ENCODE measurements around the gene TYRP1. TPM values are rescaled to one million over a fixed set of nuclear protein-coding genes. Genes with fewer than 3 reads are reported as not detected.

The TYRP1 gene
- total and polyA plus RNA-seq, 4 donors, result 1.0 to 2.9 (median 1.1) TPM; not detected in 1

- Histone ChIP-seq H3K27ac (ENCODE audit: low read depth in 1 of 2, low read length in 2 of 2) (no peak overlapping the region), H3K36me3 (ENCODE audit: control insufficient read depth in 1 of 2, insufficient read depth in 2 of 2, low read length in 1 of 2) (no peaks in the 10 kb centered on the region), H3K27me3 (ENCODE audit: control insufficient read depth in 1 of 2, insufficient read depth in 2 of 2, low read length in 1 of 2) (no peaks in the 10 kb centered on the region), H3K4me3 (ENCODE audit: low read length in 2 of 2) (no peak overlapping the region), H3K4me1 (ENCODE audit: control insufficient read depth in 1 of 2, insufficient read depth in 2 of 2, low read length in 2 of 2) (no peaks in the 10 kb centered on the region), H3K9me3 (ENCODE audit: control insufficient read depth, low read length) (peaks cover 1% of the 10 kb centered on the region)
- WGBS, 2 donors, result 84 to 89% methylated on average over 1 of the region's 1 CpG
- intact Hi-C loops (cut with DNase I), result no loop called here
- no peak for DNase-seq
- no peak for ATAC-seq (ENCODE audit: low FRiP score)
These were observed 37.0 kb downstream of the TYRP1 start for GRCh38 chr9:12730198-12730597.

- peaks cover 1% of the 10 kb centered on the region for H3K9me3 ChIP-seq (ENCODE audit: control insufficient read depth, low read length)
- intact Hi-C loops (cut with DNase I), result no loop called here
- DNase-seq, result no peak
- no peaks in the 10 kb centered on the region for H3K4me1 ChIP-seq (ENCODE audit: control insufficient read depth in 1 of 2, insufficient read depth in 2 of 2, low read length in 2 of 2)
- no peaks in the 10 kb centered on the region for H3K36me3 ChIP-seq (ENCODE audit: control insufficient read depth in 1 of 2, insufficient read depth in 2 of 2, low read length in 1 of 2)
- no peaks in the 10 kb centered on the region for H3K27me3 ChIP-seq (ENCODE audit: control insufficient read depth in 1 of 2, insufficient read depth in 2 of 2, low read length in 1 of 2)
- no peak overlapping the region for H3K27ac ChIP-seq (ENCODE audit: low read depth in 1 of 2, low read length in 2 of 2)
- ATAC-seq (ENCODE audit: low FRiP score), result no peak
- H3K4me3 ChIP-seq (ENCODE audit: low read length in 2 of 2), result no peak overlapping the region
These were observed 37.7 kb downstream of the TYRP1 start for GRCh38 chr9:12730927-12731326.

GRCh38 chr9:12732971-12733370, 39.8 kb downstream of the TYRP1 start:
- 84 to 86% methylated on average over 3 of the region's 3 CpGs for WGBS, 2 donors
- Histone ChIP-seq H3K4me1 (ENCODE audit: control insufficient read depth in 1 of 2, insufficient read depth in 2 of 2, low read length in 2 of 2) (no peaks in the 10 kb centered on the region), H3K9me3 (ENCODE audit: control insufficient read depth, low read length) (peaks cover 1% of the 10 kb centered on the region), H3K27me3 (ENCODE audit: control insufficient read depth in 1 of 2, insufficient read depth in 2 of 2, low read length in 1 of 2) (no peaks in the 10 kb centered on the region), H3K4me3 (ENCODE audit: low read length in 2 of 2) (no peak overlapping the region), H3K27ac (ENCODE audit: low read depth in 1 of 2, low read length in 2 of 2) (no peak overlapping the region), H3K36me3 (ENCODE audit: control insufficient read depth in 1 of 2, insufficient read depth in 2 of 2, low read length in 1 of 2) (no peaks in the 10 kb centered on the region)
- DNase-seq, result no peak
- ATAC-seq (ENCODE audit: low FRiP score), result no peak
- intact Hi-C loops (cut with DNase I), result no loop called here

GRCh38 chr9:12735665-12736064, 42.5 kb downstream of the TYRP1 start:
- Histone ChIP-seq H3K9me3 (ENCODE audit: control insufficient read depth, low read length) (peaks cover 1% of the 10 kb centered on the region), H3K27me3 (ENCODE audit: control insufficient read depth in 1 of 2, insufficient read depth in 2 of 2, low read length in 1 of 2) (no peaks in the 10 kb centered on the region), H3K4me3 (ENCODE audit: low read length in 2 of 2) (no peak overlapping the region), H3K36me3 (ENCODE audit: control insufficient read depth in 1 of 2, insufficient read depth in 2 of 2, low read length in 1 of 2) (no peaks in the 10 kb centered on the region), H3K4me1 (ENCODE audit: control insufficient read depth in 1 of 2, insufficient read depth in 2 of 2, low read length in 2 of 2) (no peaks in the 10 kb centered on the region), H3K27ac (ENCODE audit: low read depth in 1 of 2, low read length in 2 of 2) (no peak overlapping the region)
- intact Hi-C loops (cut with DNase I), result no loop called here
- no peak for DNase-seq
- no peak for ATAC-seq (ENCODE audit: low FRiP score)
- WGBS, 2 donors, result 53 to 65% methylated on average over 3 of the region's 3 CpGs

- intact Hi-C loops (cut with DNase I), result no loop called here
- no peak for ATAC-seq (ENCODE audit: low FRiP score)
- Histone ChIP-seq H3K9me3 (ENCODE audit: control insufficient read depth, low read length) (no peaks in the 10 kb centered on the region), H3K36me3 (ENCODE audit: control insufficient read depth in 1 of 2, insufficient read depth in 2 of 2, low read length in 1 of 2) (no peaks in the 10 kb centered on the region), H3K4me3 (ENCODE audit: low read length in 2 of 2) (no peak overlapping the region), H3K27ac (ENCODE audit: low read depth in 1 of 2, low read length in 2 of 2) (no peak overlapping the region), H3K4me1 (ENCODE audit: control insufficient read depth in 1 of 2, insufficient read depth in 2 of 2, low read length in 2 of 2) (no peaks in the 10 kb centered on the region), H3K27me3 (ENCODE audit: control insufficient read depth in 1 of 2, insufficient read depth in 2 of 2, low read length in 1 of 2) (no peaks in the 10 kb centered on the region)
- WGBS, 2 donors, result 0% methylated on average over 1 of the region's 1 CpG
- DNase-seq, result no peak
These were observed 44.7 kb downstream of the TYRP1 start for GRCh38 chr9:12737871-12738270.

- DNase-seq (no peak), ATAC-seq (ENCODE audit: low FRiP score) (no peak)
- no peaks in the 10 kb centered on the region for H3K36me3 ChIP-seq (ENCODE audit: control insufficient read depth in 1 of 2, insufficient read depth in 2 of 2, low read length in 1 of 2)
- H3K4me3 ChIP-seq (ENCODE audit: low read length in 2 of 2), result no peak overlapping the region
- H3K9me3 ChIP-seq (ENCODE audit: control insufficient read depth, low read length), result no peaks in the 10 kb centered on the region
- H3K27me3 ChIP-seq (ENCODE audit: control insufficient read depth in 1 of 2, insufficient read depth in 2 of 2, low read length in 1 of 2), result no peaks in the 10 kb centered on the region
- intact Hi-C loops (cut with DNase I), result no loop called here
- H3K27ac ChIP-seq (ENCODE audit: low read depth in 1 of 2, low read length in 2 of 2), result no peak overlapping the region
- H3K4me1 ChIP-seq (ENCODE audit: control insufficient read depth in 1 of 2, insufficient read depth in 2 of 2, low read length in 2 of 2), result no peaks in the 10 kb centered on the region
These were observed 45.9 kb downstream of the TYRP1 start for GRCh38 chr9:12739014-12739652.

GRCh38 chr9:12740845-12741244, 47.7 kb downstream of the TYRP1 start:
- Histone ChIP-seq H3K27ac (ENCODE audit: low read depth in 1 of 2, low read length in 2 of 2) (no peak overlapping the region), H3K27me3 (ENCODE audit: control insufficient read depth in 1 of 2, insufficient read depth in 2 of 2, low read length in 1 of 2) (peaks cover 0 to 2% of the 10 kb centered on the region in 2 donors), H3K36me3 (ENCODE audit: control insufficient read depth in 1 of 2, insufficient read depth in 2 of 2, low read length in 1 of 2) (no peaks in the 10 kb centered on the region), H3K4me3 (ENCODE audit: low read length in 2 of 2) (no peak overlapping the region), H3K4me1 (ENCODE audit: control insufficient read depth in 1 of 2, insufficient read depth in 2 of 2, low read length in 2 of 2) (no peaks in the 10 kb centered on the region), H3K9me3 (ENCODE audit: control insufficient read depth, low read length) (no peaks in the 10 kb centered on the region)
- DNase-seq (no peak), ATAC-seq (ENCODE audit: low FRiP score) (no peak)
- intact Hi-C loops (cut with DNase I), result no loop called here
- 76 to 83% methylated on average over 2 of the region's 2 CpGs for whole genome bisulfite sequencing, 2 donors

GRCh38 chr9:12748016-12748415, 54.8 kb downstream of the TYRP1 start:
- ATAC-seq (ENCODE audit: low FRiP score) (no peak), DNase-seq (no peak)
- intact Hi-C loops (cut with DNase I), result no loop called here
- Histone ChIP-seq H3K4me1 (ENCODE audit: control insufficient read depth in 1 of 2, insufficient read depth in 2 of 2, low read length in 2 of 2) (no peaks in the 10 kb centered on the region), H3K27ac (ENCODE audit: low read depth in 1 of 2, low read length in 2 of 2) (no peak overlapping the region), H3K36me3 (ENCODE audit: control insufficient read depth in 1 of 2, insufficient read depth in 2 of 2, low read length in 1 of 2) (no peaks in the 10 kb centered on the region), H3K27me3 (ENCODE audit: control insufficient read depth in 1 of 2, insufficient read depth in 2 of 2, low read length in 1 of 2) (peaks cover 0 to 2% of the 10 kb centered on the region in 2 donors), H3K9me3 (ENCODE audit: control insufficient read depth, low read length) (no peaks in the 10 kb centered on the region), H3K4me3 (ENCODE audit: low read length in 2 of 2) (no peak overlapping the region)
- WGBS, 2 donors, result 93 to 98% methylated on average over 1 of the region's 1 CpG

GRCh38 chr9:12748954-12749353, 55.8 kb downstream of the TYRP1 start:
- Histone ChIP-seq H3K9me3 (ENCODE audit: control insufficient read depth, low read length) (no peaks in the 10 kb centered on the region), H3K36me3 (ENCODE audit: control insufficient read depth in 1 of 2, insufficient read depth in 2 of 2, low read length in 1 of 2) (no peaks in the 10 kb centered on the region), H3K4me3 (ENCODE audit: low read length in 2 of 2) (no peak overlapping the region), H3K27ac (ENCODE audit: low read depth in 1 of 2, low read length in 2 of 2) (no peak overlapping the region), H3K27me3 (ENCODE audit: control insufficient read depth in 1 of 2, insufficient read depth in 2 of 2, low read length in 1 of 2) (peaks cover 0 to 2% of the 10 kb centered on the region in 2 donors), H3K4me1 (ENCODE audit: control insufficient read depth in 1 of 2, insufficient read depth in 2 of 2, low read length in 2 of 2) (no peaks in the 10 kb centered on the region)
- no peak for DNase-seq
- ATAC-seq (ENCODE audit: low FRiP score), result no peak
- intact Hi-C loops (cut with DNase I), result no loop called here
